HepG2 (cell line): ENCODE results near the gene ADGRG1. TPM values are rescaled to one million over a fixed set of nuclear protein-coding genes. Genes with fewer than 3 reads are reported as not detected.
A peak's percentile ranks its signal among the peaks of the same experiment; 100 is the strongest.

Source experiments
- ARID2 ChIP-seq: sonication (generic); formaldehyde crosslinking; IDR thresholded peaks from 2 replicates; pipeline ENCODE4 v1.8.1; 2022; ENCODE audit warnings: mild to moderate bottlenecking, missing genetic modification reagents, borderline replicate concordance
- ARNT2 ChIP-seq: sonication (generic); formaldehyde crosslinking; IDR thresholded peaks from 2 replicates; pipeline ENCODE4 v1.8.0; 2022; ENCODE audit warnings: mild to moderate bottlenecking, low read depth, missing genetic modification reagents, moderate library complexity
- DMTF1 ChIP-seq: sonication (generic); formaldehyde crosslinking; IDR thresholded peaks from 2 replicates; pipeline ENCODE4 v1.4.0; 2020; ENCODE audit warnings: mild to moderate bottlenecking, missing genetic modification reagents
- ERF ChIP-seq: IDR thresholded peaks from 2 replicates; pipeline ENCODE4 v1.6.1; 2018; ENCODE audit warnings: missing biosample characterization, missing genetic modification reagents
- GLI4 ChIP-seq: sonication (generic); formaldehyde crosslinking; IDR thresholded peaks from 2 replicates; pipeline ENCODE4 v1.5.1; 2020; ENCODE audit warnings: missing genetic modification reagents, mild to moderate bottlenecking, moderate library complexity, borderline replicate concordance
- HMG20A ChIP-seq: IDR thresholded peaks from 2 replicates; pipeline ENCODE4 v1.6.1; 2016; ENCODE audit warnings: borderline replicate concordance
- HNRNPLL ChIP-seq: fragments of 200-400 bp; formaldehyde crosslinking; IDR thresholded peaks from 2 replicates; pipeline ENCODE4 v1.6.1; 2017; ENCODE audit warnings: mild to moderate bottlenecking, low read depth, low read length; ENCODE audit not compliant: poor library complexity, severe bottlenecking
- HOXA3 ChIP-seq: sonication (generic); formaldehyde crosslinking; IDR thresholded peaks from 2 replicates; pipeline ENCODE4 v1.5.0; 2020; ENCODE audit warnings: missing genetic modification reagents
- ISX ChIP-seq: sonication (generic); formaldehyde crosslinking; conservative IDR thresholded peaks from 2 replicates; pipeline ENCODE4 v1.5.0; 2020; ENCODE audit warnings: missing genetic modification reagents
- MTF2 ChIP-seq: sonication (generic); formaldehyde crosslinking; IDR thresholded peaks from 2 replicates; pipeline ENCODE4 v1.5.0; 2020; ENCODE audit warnings: missing genetic modification reagents, borderline replicate concordance
- MXD4 ChIP-seq: IDR thresholded peaks from 2 replicates; pipeline ENCODE4 v1.6.1; 2016; ENCODE audit warnings: mild to moderate bottlenecking, missing biosample characterization, missing genetic modification reagents
- RFX5 ChIP-seq: IDR thresholded peaks from 2 replicates; pipeline ENCODE4 v1.6.1; 2011; ENCODE audit warnings: low read depth, low read length, improper control_type of control experiment
- TMF1 ChIP-seq: sonication (generic); formaldehyde crosslinking; IDR thresholded peaks from 2 replicates; pipeline ENCODE4 v1.8.1; 2022; ENCODE audit warnings: low read depth, missing genetic modification reagents
- WIZ ChIP-seq: sonication (generic); formaldehyde crosslinking; IDR thresholded peaks from 2 replicates; pipeline ENCODE4 v1.5.1; 2020; ENCODE audit warnings: mild to moderate bottlenecking, missing genetic modification reagents
- ZEB1 ChIP-seq: IDR thresholded peaks from 2 replicates; pipeline ENCODE4 v1.6.1; 2012; ENCODE audit warnings: mild to moderate bottlenecking, low read depth, inconsistent platforms; ENCODE audit not compliant: insufficient replicate concordance
- ZNF205 ChIP-seq: IDR thresholded peaks from 2 replicates; pipeline ENCODE4 v1.6.1; 2018; ENCODE audit warnings: missing biosample characterization, missing genetic modification reagents
- ZNF431 ChIP-seq: sonication (generic); formaldehyde crosslinking; IDR thresholded peaks from 2 replicates; pipeline ENCODE4 v1.9.0; 2022; ENCODE audit warnings: missing genetic modification reagents, low read depth, mild to moderate bottlenecking, borderline replicate concordance
- ZNF557 ChIP-seq: sonication (generic); formaldehyde crosslinking; IDR thresholded peaks from 2 replicates; pipeline ENCODE4 v1.4.0; 2020; ENCODE audit warnings: missing genetic modification reagents
- ZNF576 ChIP-seq: sonication (generic); formaldehyde crosslinking; IDR thresholded peaks from 2 replicates; pipeline ENCODE4 v1.4.0; 2020; ENCODE audit warnings: mild to moderate bottlenecking, missing genetic modification reagents
- polyA plus RNA-seq, 8 experiments: library from polyadenylated mRNA; depleted of rRNA in 3 of 8; stranded (reverse) in 7 of 8; unstranded in 1 of 8; fragments of >200 nt; fragmentation: Illumina TruSeq in 4 of 8; extraction: Trizol in 4 of 8; gene quantifications; 2 replicates each; pipeline versions ENCODE4 v1.2.1 to v1.2.3, GENCODE V29; 2011 to 2016; ENCODE audit warnings: low read depth in 4 of 8, missing spikeins in 1 of 8, mixed read lengths in 1 of 8; ENCODE audit not compliant: insufficient read depth in 1 of 8
- total RNA-seq, 5 experiments: library from RNA; depleted of rRNA; stranded (reverse); fragments of >200 nt; fragmentation: Illumina TruSeq; extraction: Trizol; gene quantifications; 2 replicates each; pipeline ENCODE4 v1.2.3, GENCODE V29; 2016; ENCODE audit warnings: low read depth in 1 of 5
- TF ChIP-seq, protein P1 (sequence below): sonication (generic); formaldehyde crosslinking; IDR thresholded peaks from 2 replicates; pipeline ENCODE4 v1.5.1; 2020; ENCODE audit warnings: missing genetic modification reagents, mild to moderate bottlenecking, borderline replicate concordance
- TF ChIP-seq, protein P2 (sequence below): IDR thresholded peaks from 2 replicates; pipeline ENCODE4 v1.6.1; 2018; ENCODE audit warnings: missing genetic modification reagents
- TF ChIP-seq, protein P3 (sequence below): sonication (generic); formaldehyde crosslinking; IDR thresholded peaks from 2 replicates; pipeline ENCODE4 v1.4.0; 2020; ENCODE audit warnings: missing genetic modification reagents
- TF ChIP-seq, protein P4 (sequence below): sonication (generic); formaldehyde crosslinking; IDR thresholded peaks from 2 replicates; pipeline ENCODE4 v1.4.0; 2020; ENCODE audit warnings: missing genetic modification reagents, borderline replicate concordance

Gene ADGRG1
- total and polyA plus RNA-seq, 2 of the 13 experiments (the other 11 are each of a cell fraction or from before 2014, with no cell fraction given) = 2.7 to 5.9 TPM

GRCh38 chr16:57606847-57607501 is 21.5 kb upstream of the ADGRG1 start (continued):
- TF ChIP-seq DMTF1 (CRISPR knock-in tag) (no peak), ARID2 (0 out of 2 replicates have a peak, but pooled peaks have one; percentile 34), HNRNPLL (no peak), ARNT2 (peak; percentile 42; the same call in 1 of the 2 replicates), ZNF431 (peak; percentile 68), ISX (no peak), WIZ (CRISPR knock-in tag) (no peak), HOXA3 (CRISPR knock-in tag) (peak; percentile 73), MXD4 (CRISPR knock-in tag) (peak; percentile 38; the same call in 1 of the 2 replicates), GLI4 (peak; percentile 73; the same call in 1 of the 2 replicates), MTF2 (CRISPR knock-in tag) (no peak), HMG20A (CRISPR knock-in tag) (peak; percentile 58; the same call in 1 of the 2 replicates), TMF1 (CRISPR knock-in tag) (0 out of 2 replicates have a peak, but pooled peaks have one; percentile 31), ZEB1 (no peak), ZNF557 (CRISPR knock-in tag) (no peak), ZNF576 (CRISPR knock-in tag) (no peak), ZNF205 (CRISPR knock-in tag) (no peak), RFX5 (no peak), ERF (CRISPR knock-in tag) (peak; percentile 43; the same call in 1 of the 2 replicates)
- TF ChIP-seq, protein P1, sequence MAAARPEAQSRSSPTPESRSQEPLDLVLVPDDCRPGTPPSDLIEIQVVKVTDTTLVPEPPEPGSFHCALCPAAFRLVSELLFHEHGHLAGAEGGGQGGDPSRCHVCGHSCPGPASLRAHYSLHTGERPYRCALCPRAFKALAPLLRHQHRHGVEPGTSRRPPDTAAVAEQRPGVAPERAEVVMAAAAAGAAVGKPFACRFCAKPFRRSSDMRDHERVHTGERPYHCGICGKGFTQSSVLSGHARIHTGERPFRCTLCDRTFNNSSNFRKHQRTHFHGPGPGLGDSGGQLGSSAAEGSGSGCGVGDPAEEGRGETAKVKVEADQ (CRISPR knock-in tag) = 0 out of 2 replicates have a peak, but pooled peaks have one; percentile 64
- TF ChIP-seq, protein P2, sequence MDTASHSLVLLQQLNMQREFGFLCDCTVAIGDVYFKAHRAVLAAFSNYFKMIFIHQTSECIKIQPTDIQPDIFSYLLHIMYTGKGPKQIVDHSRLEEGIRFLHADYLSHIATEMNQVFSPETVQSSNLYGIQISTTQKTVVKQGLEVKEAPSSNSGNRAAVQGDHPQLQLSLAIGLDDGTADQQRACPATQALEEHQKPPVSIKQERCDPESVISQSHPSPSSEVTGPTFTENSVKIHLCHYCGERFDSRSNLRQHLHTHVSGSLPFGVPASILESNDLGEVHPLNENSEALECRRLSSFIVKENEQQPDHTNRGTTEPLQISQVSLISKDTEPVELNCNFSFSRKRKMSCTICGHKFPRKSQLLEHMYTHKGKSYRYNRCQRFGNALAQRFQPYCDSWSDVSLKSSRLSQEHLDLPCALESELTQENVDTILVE (CRISPR knock-in tag) = no peak
- TF ChIP-seq, protein P3, sequence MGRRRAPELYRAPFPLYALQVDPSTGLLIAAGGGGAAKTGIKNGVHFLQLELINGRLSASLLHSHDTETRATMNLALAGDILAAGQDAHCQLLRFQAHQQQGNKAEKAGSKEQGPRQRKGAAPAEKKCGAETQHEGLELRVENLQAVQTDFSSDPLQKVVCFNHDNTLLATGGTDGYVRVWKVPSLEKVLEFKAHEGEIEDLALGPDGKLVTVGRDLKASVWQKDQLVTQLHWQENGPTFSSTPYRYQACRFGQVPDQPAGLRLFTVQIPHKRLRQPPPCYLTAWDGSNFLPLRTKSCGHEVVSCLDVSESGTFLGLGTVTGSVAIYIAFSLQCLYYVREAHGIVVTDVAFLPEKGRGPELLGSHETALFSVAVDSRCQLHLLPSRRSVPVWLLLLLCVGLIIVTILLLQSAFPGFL = no peak
- TF ChIP-seq, protein P4, sequence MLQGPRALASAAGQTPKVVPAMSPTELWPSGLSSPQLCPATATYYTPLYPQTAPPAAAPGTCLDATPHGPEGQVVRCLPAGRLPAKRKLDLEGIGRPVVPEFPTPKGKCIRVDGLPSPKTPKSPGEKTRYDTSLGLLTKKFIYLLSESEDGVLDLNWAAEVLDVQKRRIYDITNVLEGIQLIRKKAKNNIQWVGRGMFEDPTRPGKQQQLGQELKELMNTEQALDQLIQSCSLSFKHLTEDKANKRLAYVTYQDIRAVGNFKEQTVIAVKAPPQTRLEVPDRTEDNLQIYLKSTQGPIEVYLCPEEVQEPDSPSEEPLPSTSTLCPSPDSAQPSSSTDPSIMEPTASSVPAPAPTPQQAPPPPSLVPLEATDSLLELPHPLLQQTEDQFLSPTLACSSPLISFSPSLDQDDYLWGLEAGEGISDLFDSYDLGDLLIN = no peak
